ENCODE data around the gene TENM3.

The TENM3 gene

DNA sequence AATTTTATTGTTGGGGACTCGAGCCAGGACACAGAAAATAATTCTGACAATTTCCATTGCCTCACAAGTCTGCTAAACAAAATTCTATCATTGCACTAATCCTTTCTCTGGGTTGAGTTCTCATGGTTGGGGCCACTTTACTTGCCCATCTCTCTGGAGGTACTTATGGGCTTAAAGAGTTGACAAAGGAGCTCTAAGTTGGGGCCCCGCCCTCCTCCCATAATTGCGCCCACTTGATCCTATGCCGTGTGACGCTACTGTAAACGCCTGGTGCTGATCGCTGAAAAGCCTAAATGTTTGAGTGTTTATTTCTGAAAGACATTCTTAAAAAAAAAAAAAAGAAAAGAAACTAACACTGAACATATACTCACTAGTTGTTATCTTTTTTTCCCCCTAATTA, 103.0 kb downstream of the TENM3 start:
- no peaks in the 10 kb centered on the region for H3K4me1 ChIP-seq (ENCODE audit: insufficient read depth, low read length, severe bottlenecking)
- no peaks in the 10 kb centered on the region for H3F3A ChIP-seq (ENCODE audit: insufficient read depth, low read length)
- H3K27ac ChIP-seq (ENCODE audit: low read depth, low read length, poor library complexity, severe bottlenecking) = no peak overlapping the region
- no peak overlapping the region for H3K9ac ChIP-seq (ENCODE audit: low read length)
- no peaks in the 10 kb centered on the region for H3K79me2 ChIP-seq (ENCODE audit: insufficient read depth, low read length)
- no peaks in the 10 kb centered on the region for H4K20me1 ChIP-seq (ENCODE audit: insufficient read depth, low read length)
- TF ChIP-seq, protein P1, sequence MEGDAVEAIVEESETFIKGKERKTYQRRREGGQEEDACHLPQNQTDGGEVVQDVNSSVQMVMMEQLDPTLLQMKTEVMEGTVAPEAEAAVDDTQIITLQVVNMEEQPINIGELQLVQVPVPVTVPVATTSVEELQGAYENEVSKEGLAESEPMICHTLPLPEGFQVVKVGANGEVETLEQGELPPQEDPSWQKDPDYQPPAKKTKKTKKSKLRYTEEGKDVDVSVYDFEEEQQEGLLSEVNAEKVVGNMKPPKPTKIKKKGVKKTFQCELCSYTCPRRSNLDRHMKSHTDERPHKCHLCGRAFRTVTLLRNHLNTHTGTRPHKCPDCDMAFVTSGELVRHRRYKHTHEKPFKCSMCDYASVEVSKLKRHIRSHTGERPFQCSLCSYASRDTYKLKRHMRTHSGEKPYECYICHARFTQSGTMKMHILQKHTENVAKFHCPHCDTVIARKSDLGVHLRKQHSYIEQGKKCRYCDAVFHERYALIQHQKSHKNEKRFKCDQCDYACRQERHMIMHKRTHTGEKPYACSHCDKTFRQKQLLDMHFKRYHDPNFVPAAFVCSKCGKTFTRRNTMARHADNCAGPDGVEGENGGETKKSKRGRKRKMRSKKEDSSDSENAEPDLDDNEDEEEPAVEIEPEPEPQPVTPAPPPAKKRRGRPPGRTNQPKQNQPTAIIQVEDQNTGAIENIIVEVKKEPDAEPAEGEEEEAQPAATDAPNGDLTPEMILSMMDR (IDR thresholded peaks at IDR 0.05; ENCODE audit: low read length) = no peak
- no peak for TF ChIP-seq EZH2 (IDR thresholded peaks at IDR 0.05; ENCODE audit: borderline replicate concordance, low read length)
- no peak overlapping the region for H3K4me2 ChIP-seq (ENCODE audit: low read length)
- no peaks in the 10 kb centered on the region for H3K36me3 ChIP-seq (ENCODE audit: insufficient read depth, low read length)
- H2AFZ ChIP-seq (ENCODE audit: low read length) = no peak overlapping the region
- no peaks in the 10 kb centered on the region for H3K9me2 ChIP-seq (ENCODE audit: low read depth, low read length)
- H3K9me3 ChIP-seq (ENCODE audit: low read length) = no peaks in the 10 kb centered on the region
- no peak overlapping the region for H3K4me3 ChIP-seq (ENCODE audit: low read depth, low read length, poor library complexity, severe bottlenecking)
- H3K27me3 ChIP-seq (ENCODE audit: insufficient read depth, low read length) = no peaks in the 10 kb centered on the region

DNA sequence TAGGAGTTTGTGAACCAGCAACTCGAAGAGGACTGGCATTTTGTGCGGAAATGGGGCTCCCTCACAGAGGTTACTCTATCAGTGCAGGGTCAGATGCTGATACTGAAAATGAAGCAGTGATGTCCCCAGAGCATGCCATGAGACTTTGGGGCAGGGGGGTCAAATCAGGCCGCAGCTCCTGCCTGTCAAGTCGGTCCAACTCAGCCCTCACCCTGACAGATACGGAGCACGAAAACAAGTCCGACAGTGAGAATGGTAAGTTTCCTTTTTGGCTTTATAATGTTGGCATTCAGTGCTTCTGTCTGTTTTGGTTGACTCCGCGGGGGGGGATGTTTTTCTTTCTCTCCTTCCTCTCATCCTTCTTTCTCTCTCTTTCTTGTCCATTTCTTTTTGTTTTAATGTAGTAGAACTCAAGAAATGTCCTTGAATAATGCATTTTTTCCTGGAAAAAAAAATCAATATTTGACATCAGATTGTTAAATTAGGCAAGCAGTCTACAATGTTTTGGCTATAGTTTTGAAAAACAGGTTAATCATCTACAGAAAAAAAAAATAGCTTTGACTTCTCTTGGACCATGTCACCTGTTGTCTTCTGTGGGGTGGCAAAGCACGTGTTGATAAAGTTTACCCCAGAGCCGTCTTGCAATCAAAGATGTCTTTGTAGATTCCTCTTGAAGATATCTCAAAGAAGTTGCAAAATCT, 103.6 kb downstream of the TENM3 start:
- Histone ChIP-seq H3K4me1 (ENCODE audit: insufficient read depth, low read length, severe bottlenecking) (no peaks in the 10 kb centered on the region), H3K9ac (ENCODE audit: low read length) (no peak overlapping the region), H3K9me2 (ENCODE audit: low read depth, low read length) (no peaks in the 10 kb centered on the region), H3K4me3 (ENCODE audit: low read depth, low read length, poor library complexity, severe bottlenecking) (no peak overlapping the region), H3K9me3 (ENCODE audit: low read length) (no peaks in the 10 kb centered on the region), H3K27me3 (ENCODE audit: insufficient read depth, low read length) (no peaks in the 10 kb centered on the region), H2AFZ (ENCODE audit: low read length) (no peak overlapping the region), H3F3A (ENCODE audit: insufficient read depth, low read length) (no peaks in the 10 kb centered on the region), H3K79me2 (ENCODE audit: insufficient read depth, low read length) (no peaks in the 10 kb centered on the region), H3K27ac (ENCODE audit: low read depth, low read length, poor library complexity, severe bottlenecking) (no peak overlapping the region), H3K4me2 (ENCODE audit: low read length) (no peak overlapping the region), H4K20me1 (ENCODE audit: insufficient read depth, low read length) (no peaks in the 10 kb centered on the region), H3K36me3 (ENCODE audit: insufficient read depth, low read length) (no peaks in the 10 kb centered on the region)
- TF ChIP-seq EZH2 (IDR thresholded peaks at IDR 0.05; ENCODE audit: borderline replicate concordance, low read length) = no peak
- TF ChIP-seq, protein P1 (IDR thresholded peaks at IDR 0.05; ENCODE audit: low read length) = no peak

DNA sequence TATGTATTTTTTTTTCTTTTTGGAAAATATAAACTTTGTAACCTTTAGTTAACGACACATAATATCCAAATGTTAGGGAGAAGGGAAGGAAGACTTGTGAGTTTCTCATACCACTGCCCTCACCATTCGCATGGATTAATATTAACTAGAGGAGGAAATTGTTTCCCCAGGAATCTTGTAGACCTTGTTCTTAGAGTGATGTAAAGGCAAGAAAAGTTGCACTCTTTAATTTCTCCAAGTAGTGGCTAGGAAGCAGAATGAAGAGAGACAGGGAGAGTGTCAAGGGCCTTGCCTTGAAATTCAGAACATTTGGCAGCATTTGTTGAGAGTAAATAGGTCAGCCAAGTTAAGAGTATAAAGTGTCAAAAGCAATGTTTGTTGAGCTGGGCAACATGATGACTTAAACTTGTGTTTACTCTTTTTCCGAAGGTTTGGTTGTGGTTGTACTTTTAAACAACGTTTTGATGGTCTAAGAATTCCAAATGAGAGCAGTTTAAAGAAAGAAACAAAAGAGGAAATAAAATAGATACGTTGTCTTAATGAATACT, 105.7 kb downstream of the TENM3 start:
- Histone ChIP-seq H3K27me3 (ENCODE audit: insufficient read depth, low read length) (no peaks in the 10 kb centered on the region), H3K36me3 (ENCODE audit: insufficient read depth, low read length) (no peaks in the 10 kb centered on the region), H2AFZ (ENCODE audit: low read length) (no peak overlapping the region), H3F3A (ENCODE audit: insufficient read depth, low read length) (no peaks in the 10 kb centered on the region), H3K4me2 (ENCODE audit: low read length) (no peak overlapping the region), H3K27ac (ENCODE audit: low read depth, low read length, poor library complexity, severe bottlenecking) (no peak overlapping the region), H4K20me1 (ENCODE audit: insufficient read depth, low read length) (no peaks in the 10 kb centered on the region), H3K79me2 (ENCODE audit: insufficient read depth, low read length) (no peaks in the 10 kb centered on the region), H3K4me1 (ENCODE audit: insufficient read depth, low read length, severe bottlenecking) (no peaks in the 10 kb centered on the region), H3K9me2 (ENCODE audit: low read depth, low read length) (no peaks in the 10 kb centered on the region), H3K9me3 (ENCODE audit: low read length) (no peaks in the 10 kb centered on the region), H3K4me3 (ENCODE audit: low read depth, low read length, poor library complexity, severe bottlenecking) (no peak overlapping the region), H3K9ac (ENCODE audit: low read length) (no peak overlapping the region)
- TF ChIP-seq EZH2 (IDR thresholded peaks at IDR 0.05; ENCODE audit: borderline replicate concordance, low read length) = no peak
- TF ChIP-seq, protein P1 (IDR thresholded peaks at IDR 0.05; ENCODE audit: low read length) = no peak
